ENCODE results near the gene FLT4. TPM values are rescaled to one million over a fixed set of nuclear protein-coding genes. Genes with fewer than 3 reads are reported as not detected.

FLT4 gene
- total RNA-seq, 1 experiment from 2014 or later: 0.44 TPM

GRCh38 chr5:180598797-180599589 is 50.4 kb downstream of the FLT4 start:
- no TSS peak for BruUV-seq (replicated peaks)
- in situ Hi-C loops (cut with HindIII; ENCODE audit: low pct_unique_long_range_greater_than_20kb, low sequenced_read_pairs): no loop called here
- Histone ChIP-seq H3K4me3 (ENCODE audit: low read depth in 2 of 2, low read length in 2 of 2) (no peak overlapping the region), H3K27ac (ENCODE audit: low read length) (no peak overlapping the region), H3K9me3 (ENCODE audit: control insufficient read depth, insufficient read depth, low read depth, low read length) (no peaks in the 10 kb centered on the region), H3K36me3 (ENCODE audit: control insufficient read depth, insufficient read depth, low read length) (no peaks in the 10 kb centered on the region), H3K27me3 (ENCODE audit: control insufficient read depth, insufficient read depth, low read length) (no peaks in the 10 kb centered on the region), H3K4me1 (ENCODE audit: control insufficient read depth, insufficient read depth, low read length) (no peaks in the 10 kb centered on the region)
- DNase-seq (ENCODE audit: low read depth, low spot score) (no peak), ATAC-seq (no peak)
- TF ChIP-seq POLR2AphosphoS5 (IDR thresholded peaks at IDR 0.05; ENCODE audit: low read depth, low read length): no peak
- TF ChIP-seq TCF7L2 (IDR thresholded peaks at IDR 0.05; ENCODE audit: low read depth, low read length): no peak
- TF ChIP-seq CTCF (IDR thresholded peaks at IDR 0.05): no peak
- TF ChIP-seq REST (IDR thresholded peaks at IDR 0.05; ENCODE audit: insufficient read depth in 1 of 2, low read depth in 2 of 2, low read length in 1 of 2): no peak
- no peak for TF ChIP-seq SIN3A (IDR thresholded peaks at IDR 0.05; ENCODE audit: borderline replicate concordance, insufficient read depth, low read depth, low read length)
- POLR2A ChIA-PET: no interaction called here
- intact Hi-C loops (cut with micrococcal nuclease; ENCODE audit: unreplicated experiment): no loop called here
- CTCF ChIA-PET: no interaction called here

- in situ Hi-C loops (cut with HindIII; ENCODE audit: low pct_unique_long_range_greater_than_20kb, low sequenced_read_pairs): no loop called here
- CTCF ChIA-PET: no interaction called here
- BruUV-seq (replicated peaks): no TSS peak
- intact Hi-C loops (cut with micrococcal nuclease; ENCODE audit: unreplicated experiment): no loop called here
- H3K4me1 ChIP-seq (ENCODE audit: control insufficient read depth, insufficient read depth, low read length): no peaks in the 10 kb centered on the region
- no peaks in the 10 kb centered on the region for H3K36me3 ChIP-seq (ENCODE audit: control insufficient read depth, insufficient read depth, low read length)
- DNase-seq (ENCODE audit: low read depth, low spot score) (no peak), ATAC-seq (no peak)
- no peaks in the 10 kb centered on the region for H3K27me3 ChIP-seq (ENCODE audit: control insufficient read depth, insufficient read depth, low read length)
- H3K4me3 ChIP-seq (ENCODE audit: low read depth in 2 of 2, low read length in 2 of 2): no peak overlapping the region
- no peaks in the 10 kb centered on the region for H3K9me3 ChIP-seq (ENCODE audit: control insufficient read depth, insufficient read depth, low read depth, low read length)
- TF ChIP-seq TCF7L2 (IDR thresholded peaks at IDR 0.05; ENCODE audit: low read depth, low read length) (no peak), REST (IDR thresholded peaks at IDR 0.05; ENCODE audit: insufficient read depth in 1 of 2, low read depth in 2 of 2, low read length in 1 of 2) (no peak), CTCF (IDR thresholded peaks at IDR 0.05) (no peak), SIN3A (IDR thresholded peaks at IDR 0.05; ENCODE audit: borderline replicate concordance, insufficient read depth, low read depth, low read length) (no peak), POLR2AphosphoS5 (IDR thresholded peaks at IDR 0.05; ENCODE audit: low read depth, low read length) (no peak)
- POLR2A ChIA-PET: no interaction called here
- H3K27ac ChIP-seq (ENCODE audit: low read length): no peak overlapping the region
Measured at GRCh38 chr5:180598316-180598701, 51.1 kb downstream of the FLT4 start.
